H9 (cell line): ENCODE data around the gene LIN7A. TPM values are rescaled to one million over a fixed set of nuclear protein-coding genes. Genes with fewer than 3 reads are reported as not detected.

Experiments used
- DNase-seq: peaks from one replicate; pipeline ENCODE4 v3.0.0-alpha.2; 2017
- H2AFZ ChIP-seq: one replicate; pipeline ENCODE4 v1.6.1; 2013; ENCODE audit warnings: mild to moderate bottlenecking, low read length, control low read depth, moderate library complexity
- H2AK5ac ChIP-seq: 2 replicates; pipeline ENCODE4 v1.6.1; 2013; ENCODE audit warnings: low read length, control low read depth, mixed read lengths; ENCODE audit not compliant: insufficient read length
- H2BK120ac ChIP-seq: one replicate; pipeline ENCODE4 v1.6.1; 2013; ENCODE audit warnings: low read depth, mild to moderate bottlenecking, low read length, control low read depth, inconsistent platforms; ENCODE audit not compliant: poor library complexity, severe bottlenecking
- H2BK12ac ChIP-seq: 2 replicates; pipeline ENCODE4 v1.6.1; 2013; ENCODE audit warnings: low read length, control low read depth, mixed read lengths, low read depth; ENCODE audit not compliant: insufficient read length
- H2BK15ac ChIP-seq: 2 replicates; pipeline ENCODE4 v1.6.1; 2013; ENCODE audit warnings: low read depth, low read length, control low read depth
- H2BK20ac ChIP-seq: one replicate; pipeline ENCODE4 v1.6.1; 2013; ENCODE audit warnings: low read depth, mild to moderate bottlenecking, low read length, control low read depth, inconsistent platforms; ENCODE audit not compliant: poor library complexity, severe bottlenecking
- H2BK5ac ChIP-seq: 2 replicates; pipeline ENCODE4 v1.6.1; 2013; ENCODE audit warnings: low read length, control low read depth, mixed read lengths; ENCODE audit not compliant: insufficient read length
- H3K14ac ChIP-seq: 2 replicates; pipeline ENCODE4 v1.6.1; 2013; ENCODE audit warnings: low read length, control low read depth; ENCODE audit not compliant: insufficient read depth
- H3K18ac ChIP-seq: 2 replicates; pipeline ENCODE4 v1.6.1; 2013; ENCODE audit warnings: low read depth, mild to moderate bottlenecking, mixed read lengths, low read length, control low read depth; ENCODE audit not compliant: insufficient read length
- H3K23ac ChIP-seq: 2 replicates; pipeline ENCODE4 v1.6.1; 2013; ENCODE audit warnings: low read length, control low read depth, mixed read lengths, low read depth; ENCODE audit not compliant: insufficient read length
- H3K23me2 ChIP-seq: 2 replicates; pipeline ENCODE4 v1.6.1; 2013; ENCODE audit warnings: low read depth, mild to moderate bottlenecking, mixed read lengths, low read length, control low read depth; ENCODE audit not compliant: insufficient read length, poor library complexity, severe bottlenecking
- H3K27ac ChIP-seq: 2 replicates; pipeline ENCODE4 v1.5.1; 2013; ENCODE audit warnings: low read length, control low read depth, mixed read lengths, low read depth; ENCODE audit not compliant: insufficient read length
- H3K27me3 ChIP-seq: 2 replicates; pipeline ENCODE4 v1.6.1; 2013; ENCODE audit warnings: low read length, control low read depth, inconsistent platforms; ENCODE audit not compliant: insufficient read depth
- H3K4ac ChIP-seq: 2 replicates; pipeline ENCODE4 v1.6.1; 2013; ENCODE audit warnings: low read depth, mild to moderate bottlenecking, control low read depth, inconsistent platforms, low read length, moderate library complexity
- H3K4me1 ChIP-seq: 2 replicates; pipeline ENCODE4 v1.6.1; 2013; ENCODE audit warnings: low read length, control low read depth, inconsistent platforms; ENCODE audit not compliant: insufficient read depth
- H3K4me2 ChIP-seq: 2 replicates; pipeline ENCODE4 v1.6.1; 2013; ENCODE audit warnings: low read length, control low read depth, mixed read lengths; ENCODE audit not compliant: insufficient read length, insufficient read depth
- H3K56ac ChIP-seq: 2 replicates; pipeline ENCODE4 v1.6.1; 2013; ENCODE audit warnings: low read depth, mild to moderate bottlenecking, mixed read lengths, low read length, control low read depth; ENCODE audit not compliant: insufficient read length
- H3K79me1 ChIP-seq: 2 replicates; pipeline ENCODE4 v1.6.1; 2013; ENCODE audit warnings: low read depth, mild to moderate bottlenecking, moderate library complexity, low read length, control low read depth, inconsistent platforms; ENCODE audit not compliant: insufficient read depth, poor library complexity, severe bottlenecking
- H3K79me2 ChIP-seq: 2 replicates; pipeline ENCODE4 v1.6.1; 2013; ENCODE audit warnings: low read length, control low read depth, inconsistent platforms; ENCODE audit not compliant: insufficient read depth
- H3K9ac ChIP-seq: 2 replicates; pipeline ENCODE4 v1.6.1; 2013; ENCODE audit warnings: low read length, control low read depth, mixed read lengths; ENCODE audit not compliant: insufficient read length; ENCODE audit errors: extremely low read depth
- H3K9me3 ChIP-seq: one replicate; pipeline ENCODE4 v1.6.1; 2013; ENCODE audit warnings: low read depth, low read length, inconsistent platforms; ENCODE audit not compliant: control insufficient read depth
- H3T11ph ChIP-seq: one replicate; pipeline ENCODE4 v1.6.1; 2013; ENCODE audit warnings: mild to moderate bottlenecking, low read length, control low read depth, inconsistent platforms
- H4K20me1 ChIP-seq: one replicate; pipeline ENCODE4 v1.6.1; 2013; ENCODE audit not compliant: control insufficient read depth, insufficient read length, insufficient read depth
- H4K5ac ChIP-seq: 2 replicates; pipeline ENCODE4 v1.6.1; 2013; ENCODE audit warnings: low read depth, mild to moderate bottlenecking, mixed read lengths, low read length, control low read depth; ENCODE audit not compliant: insufficient read length
- H4K8ac ChIP-seq: replicated peaks from 2 replicates; pipeline ENCODE4 v1.6.1; 2013; ENCODE audit warnings: low read length, control low read depth, mixed read lengths, low read depth; ENCODE audit not compliant: insufficient read length
- H4K91ac ChIP-seq: 2 replicates; pipeline ENCODE4 v1.6.1; 2013; ENCODE audit warnings: low read depth, mild to moderate bottlenecking, moderate library complexity, mixed read lengths, low read length, control low read depth; ENCODE audit not compliant: insufficient read length
- H3K27ac Mint-ChIP-seq, 3 experiments: 2 replicates in 2 of 3; 3 replicates in 1 of 3; pipeline ENCODE4 v1.8.0; 2020 to 2021; ENCODE audit warnings: mixed read lengths in 3 of 3, mild to moderate bottlenecking in 1 of 3, moderate library complexity in 1 of 3
- H3K27me3 Mint-ChIP-seq: 2 replicates; pipeline ENCODE4 v1.8.0; 2021; ENCODE audit warnings: low read depth, mild to moderate bottlenecking, moderate library complexity, mixed read lengths
- H3K36me3 Mint-ChIP-seq, 3 experiments: 2 replicates in 2 of 3; 3 replicates in 1 of 3; pipeline ENCODE4 v1.8.0; 2020 to 2021; ENCODE audit warnings: low read depth in 3 of 3, mixed read lengths in 3 of 3; ENCODE audit not compliant: insufficient read depth in 1 of 3
- H3K4me1 Mint-ChIP-seq, 2 experiments: 2 replicates each; pipeline ENCODE4 v1.8.0; 2020; ENCODE audit warnings: mixed read lengths in 2 of 2
- H3K4me3 Mint-ChIP-seq, 2 experiments: 2 replicates in 1 of 2; 3 replicates in 1 of 2; pipeline ENCODE4 v1.8.0; 2020 to 2021; ENCODE audit warnings: mild to moderate bottlenecking in 2 of 2, mixed read lengths in 2 of 2, moderate library complexity in 1 of 2
- H3K9me3 Mint-ChIP-seq, 2 experiments: 2 replicates in 1 of 2; 3 replicates in 1 of 2; pipeline ENCODE4 v1.8.0; 2020; ENCODE audit warnings: mild to moderate bottlenecking in 2 of 2, mixed read lengths in 2 of 2, moderate library complexity in 1 of 2
- CTCF ChIP-seq: fragments of 200-600 bp; sonication (generic); conservative IDR thresholded peaks from 3 replicates; pipeline ENCODE4 v1.8.0; 2021; ENCODE audit warnings: antibody characterized with exemption, mild to moderate bottlenecking
- total RNA-seq: library from RNA; stranded (reverse); gene quantifications from 2 replicates; pipeline ENCODE4 v1.2.1, GENCODE V29; 2021

LIN7A gene
- total RNA-seq, 1 experiment from 2014 or later, result 18.3 TPM

GRCh38 chr12:80818878-80819277 is 118.9 kb downstream of the LIN7A start:
- no peaks in the 10 kb centered on the region for H3K79me1 ChIP-seq
- no peak overlapping the region for H3K4ac ChIP-seq
- no peak for TF ChIP-seq CTCF
- H3K4me1 ChIP-seq, result peaks cover 6% of the 10 kb centered on the region
- no peaks in the 10 kb centered on the region for H3K23me2 ChIP-seq
- no peak overlapping the region for H2AFZ ChIP-seq
- H2BK12ac ChIP-seq, result no peak overlapping the region
- Mint-ChIP-seq H3K4me1 (peaks cover 22 to 28% of the 10 kb centered on the region in 2 experiments), H3K4me3 (no peak overlapping the region), H3K9me3 (no peaks in the 10 kb centered on the region), H3K27me3 (no peaks in the 10 kb centered on the region), H3K27ac (no peak overlapping the region), H3K36me3 (peaks cover 0 to 18% (median 9%) of the 10 kb centered on the region in 3 experiments; a peak in 5 of 7 replicates)
- no peak overlapping the region for H4K5ac ChIP-seq
- H2BK5ac ChIP-seq, result no peak overlapping the region
- H3K23ac ChIP-seq, result no peak overlapping the region
- H4K20me1 ChIP-seq, result no peaks in the 10 kb centered on the region
- no peak overlapping the region for H3K14ac ChIP-seq
- H3T11ph ChIP-seq, result no peak overlapping the region
- no peak overlapping the region for H2BK20ac ChIP-seq
- no peak overlapping the region for H3K4me2 ChIP-seq
- H3K27ac ChIP-seq, result no peak overlapping the region
- no peak overlapping the region for H2BK120ac ChIP-seq
- H2BK15ac ChIP-seq, result no peak overlapping the region
- no peak overlapping the region for H3K56ac ChIP-seq
- no peaks in the 10 kb centered on the region for H3K9me3 ChIP-seq
- no peaks in the 10 kb centered on the region for H3K79me2 ChIP-seq
- H3K18ac ChIP-seq, result no peak overlapping the region
- H4K8ac ChIP-seq, result no peak overlapping the region
- no peak overlapping the region for H3K9ac ChIP-seq
- H4K91ac ChIP-seq, result no peak overlapping the region
- H2AK5ac ChIP-seq, result no peak overlapping the region
- H3K27me3 ChIP-seq, result no peaks in the 10 kb centered on the region
- DNase-seq, result no peak
